K562 (cell line): Measurements from ENCODE around the gene FCRL6. TPM values are rescaled to one million over a fixed set of nuclear protein-coding genes. Genes with fewer than 3 reads are reported as not detected.

Experiments used
- CCAR2 ChIP-seq: fragments of 200-400 bp; formaldehyde crosslinking; IDR thresholded peaks from 2 replicates; pipeline ENCODE4 v1.6.1; 2017; ENCODE audit warnings: mild to moderate bottlenecking, low read depth, low read length
- CHD7 ChIP-seq: fragments of 200-600 bp; sonication (generic); IDR thresholded peaks from one replicate; pipeline ENCODE4 v1.6.1; 2012; ENCODE audit warnings: mild to moderate bottlenecking, low read depth, low read length, inconsistent platforms
- ZKSCAN8 ChIP-seq: fragments of 200-800 bp; sonication (Bioruptor generic); IDR thresholded peaks from 2 replicates; pipeline ENCODE4 v1.6.1; 2016; ENCODE audit warnings: missing genetic modification characterization, missing compliant biosample characterization
- ZZZ3 ChIP-seq: fragments of 450-650 bp; IDR thresholded peaks from 2 replicates; pipeline ENCODE4 v1.6.1; 2016; ENCODE audit warnings: antibody characterized with exemption, mild to moderate bottlenecking, moderate library complexity
- polyA plus RNA-seq, 8 experiments: library from polyadenylated mRNA; depleted of rRNA in 4 of 8; stranded (reverse) in 5 of 8; unstranded in 3 of 8; fragments of >200 nt; fragmentation: Nextera tagmentation in 2 of 8; fragmentation: Illumina TruSeq in 1 of 8; extraction: Ambion mirVana in 2 of 8; extraction: Trizol in 1 of 8; gene quantifications; 2 replicates each; pipeline versions ENCODE4 v1.2.1 to v1.2.3, GENCODE V29; 2011 to 2014; ENCODE audit warnings: inconsistent platforms in 1 of 8, missing spikeins in 1 of 8
- total RNA-seq, 7 experiments: library from RNA; depleted of rRNA in 6 of 7; stranded (reverse); fragments of >200 nt in 6 of 7; fragmentation: Illumina TruSeq in 2 of 7; extraction: Trizol in 2 of 7; gene quantifications; 2 replicates each; pipeline versions ENCODE4 v1.2.1 to v1.2.3, GENCODE V29; 2011 to 2021; ENCODE audit warnings: low replicate concordance in 1 of 7

Gene FCRL6
- total and polyA plus RNA-seq, 9 of the 15 experiments (the other 6 are each of a cell fraction or from before 2014, with no cell fraction given) = not detected

GRCh38 chr1:159815926-159816325 is 13.8 kb downstream of the FCRL6 start (continued):
- no peak for TF ChIP-seq CHD7
- no peak for TF ChIP-seq ZKSCAN8 (CRISPR knock-in tag)
- no peak for TF ChIP-seq CCAR2
- TF ChIP-seq ZZZ3 = no peak
